GM18951 (cell line): ENCODE measurements around the gene TRIM28.

Source experiments
- POLR2A ChIP-seq: IDR thresholded peaks from 4 replicates; pipeline ENCODE4 v1.6.1; 2011; ENCODE audit warnings: mild to moderate bottlenecking; ENCODE audit not compliant: insufficient read length, insufficient read depth; ENCODE audit errors: extremely low read depth
- in situ Hi-C: fragments of 300-500 bp; cut with MboI; formaldehyde crosslinking; loops from one replicate; pipeline ENCODE4 v1.12.0; 2022; ENCODE audit warnings: low sequenced_read_pairs, mixed read lengths, inconsistent platforms; ENCODE audit not compliant: unreplicated experiment

Gene TRIM28

GRCh38 chr19:58578012-58578925 is 34.4 kb downstream of the TRIM28 start:
- in situ Hi-C loops, result no loop called here
- no peak for TF ChIP-seq POLR2A

- no peak for TF ChIP-seq POLR2A
- in situ Hi-C loops, result no loop called here
Observed at GRCh38 chr19:58579473-58580142, 35.7 kb downstream of the TRIM28 start.

- in situ Hi-C loops, result no loop called here
- TF ChIP-seq POLR2A, result no peak
Observed at GRCh38 chr19:58581227-58582141, 37.6 kb downstream of the TRIM28 start.

- in situ Hi-C loops, result no loop called here
- no peak for TF ChIP-seq POLR2A
Observed at GRCh38 chr19:58582985-58583384, 39.1 kb downstream of the TRIM28 start.

GRCh38 chr19:58584498-58585441 is 40.9 kb downstream of the TRIM28 start:
- in situ Hi-C loops, result no loop called here
- TF ChIP-seq POLR2A, result no peak

- in situ Hi-C loops, result no loop called here
Observed at GRCh38 chr19:58585442-58586132, 41.7 kb downstream of the TRIM28 start.

GRCh38 chr19:58586133-58586765 is 42.4 kb downstream of the TRIM28 start:
- TF ChIP-seq POLR2A, result no peak
- in situ Hi-C loops, result no loop called here

More at GRCh38 chr19:58585442-58586132, 41.7 kb downstream of the TRIM28 start:
- TF ChIP-seq POLR2A, result no peak
